NCI-H524 treated with DMSO at 0.1 percent for 48 hours (cell line): ENCODE measurements around the gene CDC42SE2.
"Not testable (repeated sequence)": the region's sequence is repeated elsewhere in the genome, so short reads cannot be mapped to it uniquely, and the experiment has no call there.

ENCODE experiments used
- DNase-seq: peaks from one replicate; lab custom pipeline; 2025; lab: John Stamatoyannopoulos, UW

CDC42SE2 gene

DNA sequence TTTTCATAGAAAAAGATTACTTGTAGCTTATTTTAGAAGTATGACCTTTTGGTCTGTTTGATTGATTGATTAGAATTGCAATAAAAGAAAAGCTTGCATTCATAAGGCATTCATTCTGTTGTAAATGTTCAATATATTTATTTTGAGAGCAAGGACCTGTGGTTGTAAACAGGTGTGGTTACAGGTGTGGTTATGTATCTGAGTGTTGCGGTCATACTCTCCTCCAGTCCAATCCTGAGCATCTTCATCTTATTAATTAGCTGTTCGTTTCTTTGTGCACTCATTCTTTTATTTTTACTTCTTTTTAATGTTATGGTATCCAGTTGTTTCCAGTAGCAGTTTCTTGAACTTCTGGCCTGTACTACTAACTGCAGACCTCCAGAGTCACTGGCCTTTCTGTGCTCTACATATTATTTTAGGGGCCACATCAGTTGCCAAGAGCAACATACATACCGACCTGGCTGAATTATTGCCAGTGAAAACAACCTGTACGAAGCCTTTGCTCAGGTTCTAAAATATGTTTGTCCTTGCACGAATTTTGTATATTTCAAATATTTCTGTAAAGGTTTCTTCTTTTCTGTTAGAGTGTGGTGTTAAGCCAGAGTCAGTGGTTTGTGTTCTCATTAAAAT, 128.7 kb downstream of the CDC42SE2 start:
- no peak for DNase-seq

DNA sequence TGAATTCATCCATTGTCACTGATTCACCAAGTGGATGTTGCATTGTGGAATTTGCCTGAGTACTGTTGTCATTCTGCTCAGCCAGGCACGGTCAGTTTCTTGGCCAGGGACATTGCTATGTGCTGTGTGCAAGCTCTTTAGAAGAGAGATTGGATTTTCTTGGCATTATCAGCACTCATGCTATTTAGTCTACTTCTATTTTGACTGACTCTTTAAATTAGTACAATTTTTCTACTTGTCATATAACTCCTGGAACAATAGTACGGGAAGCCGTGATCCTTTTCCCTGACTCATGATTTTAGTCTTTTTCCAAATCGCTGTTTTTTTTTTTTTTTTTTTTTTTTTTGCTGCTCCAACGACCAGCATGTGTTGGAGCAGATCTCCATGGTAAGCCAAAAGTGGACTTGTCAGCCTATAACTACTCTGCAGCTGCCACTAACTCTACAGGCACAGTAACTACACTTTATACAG, 129.7 kb downstream of the CDC42SE2 start:
- DNase-seq = no peak

DNA sequence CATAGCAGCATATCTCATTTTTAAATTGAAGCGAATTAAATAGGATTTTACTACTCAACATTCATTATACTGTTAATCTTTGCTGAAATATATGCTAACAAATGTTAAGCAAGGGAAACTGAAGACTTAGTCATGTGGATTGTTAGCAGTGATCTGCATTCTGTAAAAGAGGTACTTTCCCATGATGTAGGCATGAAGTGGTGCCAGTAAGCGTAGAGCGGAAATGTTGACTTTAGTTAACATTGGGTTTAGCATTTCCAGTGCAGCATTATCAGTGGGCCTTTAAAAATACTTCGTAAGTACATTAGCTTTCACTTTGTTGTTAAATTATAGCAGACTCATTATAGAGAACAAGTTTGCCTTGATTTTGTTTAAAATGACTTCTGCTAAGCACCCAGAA, 130.3 kb downstream of the CDC42SE2 start:
- no peak for DNase-seq

DNA sequence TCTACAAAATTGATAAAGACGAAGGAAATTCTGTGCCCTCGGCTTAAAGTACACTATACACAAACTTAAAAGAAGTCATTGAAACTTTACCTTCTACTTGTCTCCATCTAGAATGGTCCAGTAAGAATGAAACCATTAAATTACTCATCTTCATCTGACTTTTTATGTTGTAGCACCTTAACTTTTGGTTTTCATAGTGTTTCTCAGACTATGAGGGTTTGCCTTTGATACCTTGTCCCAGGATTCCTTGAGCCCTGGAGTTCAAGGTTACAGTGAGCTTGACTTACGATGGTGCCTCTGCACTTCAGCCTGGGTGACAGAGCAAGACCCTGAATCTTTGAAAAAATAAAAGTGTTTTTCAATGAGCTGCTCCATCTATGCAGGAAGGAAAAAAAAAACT, 132.2 kb downstream of the CDC42SE2 start:
- no peak for DNase-seq

DNA sequence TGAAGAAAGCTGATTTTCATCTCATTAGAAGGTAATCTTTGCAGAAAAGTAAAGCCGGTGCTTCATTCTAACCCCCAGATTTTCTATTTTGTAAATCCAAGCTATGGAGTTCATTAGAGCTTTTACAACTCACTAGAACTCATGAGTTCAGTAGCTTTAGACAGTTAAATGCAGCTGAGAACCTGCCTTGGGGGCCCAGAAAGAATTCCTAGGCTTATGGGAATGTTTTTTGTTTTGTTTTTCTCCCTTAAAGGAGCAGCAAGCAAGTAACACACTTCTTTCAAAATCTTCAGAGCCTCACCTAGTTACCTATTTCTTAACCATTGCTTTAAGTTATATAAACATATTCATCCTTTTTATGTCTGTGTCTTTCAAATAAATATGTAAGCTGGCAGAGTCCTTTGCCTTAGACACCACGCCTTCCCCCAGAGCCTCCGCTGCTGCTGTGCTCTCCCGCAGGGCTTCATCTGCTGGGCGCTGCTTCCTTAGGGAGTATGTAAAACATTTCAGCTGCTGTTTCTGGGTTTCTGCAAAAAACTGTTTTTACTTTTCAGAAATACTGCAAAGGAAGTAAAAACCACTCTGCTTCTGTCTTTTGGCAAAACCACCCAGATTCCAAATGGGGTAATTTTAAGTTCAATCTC, 132.9 kb downstream of the CDC42SE2 start:
- DNase-seq = no peak

DNA sequence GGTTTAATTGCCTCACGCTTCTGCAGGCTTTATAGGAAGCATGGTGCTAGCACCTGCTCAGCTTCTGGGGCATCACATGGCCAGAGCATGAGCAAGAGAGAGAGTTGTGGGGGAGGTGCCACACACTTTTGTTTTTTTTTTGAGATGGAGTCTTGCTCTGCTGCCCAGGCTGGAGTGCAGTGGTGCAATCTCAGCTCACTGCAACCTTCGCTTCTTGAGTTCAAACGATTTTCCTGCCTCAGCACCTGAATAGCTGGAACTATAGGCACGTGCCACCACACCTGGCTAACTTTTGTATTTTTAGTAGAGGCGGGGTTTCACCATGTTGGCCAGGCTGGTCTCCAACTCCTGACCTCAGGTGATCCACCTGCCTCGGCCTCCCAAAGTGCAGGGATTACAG, 135.2 kb downstream of the CDC42SE2 start:
- DNase-seq = not testable (repeated sequence)

DNA sequence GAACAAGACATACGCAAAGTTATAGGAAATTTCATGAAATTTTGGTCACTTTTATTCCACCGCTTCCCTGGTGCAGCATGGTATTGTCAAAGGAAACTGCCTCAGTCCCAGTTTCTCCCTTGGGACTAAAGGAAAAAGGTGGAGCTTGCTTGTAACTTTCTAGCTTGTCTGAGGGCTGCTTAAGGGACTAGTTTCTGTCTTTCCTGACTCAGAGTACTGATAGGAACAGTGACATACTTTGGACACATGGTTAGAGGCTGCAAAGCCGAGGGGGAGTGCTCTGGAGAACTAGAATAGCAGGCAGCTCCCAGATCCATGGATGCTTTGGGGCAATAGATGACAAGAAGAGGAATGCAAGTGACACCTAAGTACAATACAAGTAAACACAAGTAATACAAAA, 136.7 kb downstream of the CDC42SE2 start:
- DNase-seq = no peak

DNA sequence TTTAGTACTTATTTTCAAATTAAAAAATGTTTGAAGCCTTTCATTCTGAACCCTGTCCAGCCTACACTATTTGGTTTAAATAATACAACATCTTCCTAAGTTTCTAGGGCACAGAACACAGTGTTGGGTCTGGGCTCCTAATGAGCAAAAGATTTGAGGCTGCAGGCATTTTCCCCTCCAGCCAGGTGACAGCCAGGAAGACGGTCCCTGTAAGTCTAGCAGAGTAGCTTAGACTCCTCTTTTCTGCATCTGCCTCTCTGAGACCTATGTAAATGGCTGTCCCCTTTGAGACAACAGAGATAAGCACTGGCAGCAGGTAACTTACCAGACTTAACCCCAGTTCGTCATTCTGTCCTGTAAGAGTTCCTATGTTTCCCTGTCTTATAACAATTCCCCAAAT, 141.8 kb downstream of the CDC42SE2 start:
- DNase-seq = no peak

DNA sequence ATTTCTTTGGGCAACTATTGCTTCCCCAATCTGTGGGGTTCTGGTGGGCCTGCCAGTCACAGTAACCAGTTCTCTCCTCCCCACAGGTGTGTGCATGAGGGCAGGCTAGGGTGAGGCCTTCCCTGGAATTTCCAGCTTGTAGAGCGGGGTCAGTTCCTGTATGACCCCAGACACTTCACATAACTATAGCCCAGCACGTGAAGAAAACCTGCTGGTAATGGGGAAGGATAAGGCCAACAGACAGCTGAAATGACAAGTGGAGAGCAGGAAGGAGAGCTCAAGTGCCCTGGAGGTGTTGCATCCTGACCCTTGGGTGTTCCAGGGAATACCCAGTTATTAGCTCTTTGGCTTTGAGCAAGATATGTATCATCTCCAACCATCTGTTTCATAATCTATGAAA, 142.2 kb downstream of the CDC42SE2 start:
- DNase-seq = no peak

DNA sequence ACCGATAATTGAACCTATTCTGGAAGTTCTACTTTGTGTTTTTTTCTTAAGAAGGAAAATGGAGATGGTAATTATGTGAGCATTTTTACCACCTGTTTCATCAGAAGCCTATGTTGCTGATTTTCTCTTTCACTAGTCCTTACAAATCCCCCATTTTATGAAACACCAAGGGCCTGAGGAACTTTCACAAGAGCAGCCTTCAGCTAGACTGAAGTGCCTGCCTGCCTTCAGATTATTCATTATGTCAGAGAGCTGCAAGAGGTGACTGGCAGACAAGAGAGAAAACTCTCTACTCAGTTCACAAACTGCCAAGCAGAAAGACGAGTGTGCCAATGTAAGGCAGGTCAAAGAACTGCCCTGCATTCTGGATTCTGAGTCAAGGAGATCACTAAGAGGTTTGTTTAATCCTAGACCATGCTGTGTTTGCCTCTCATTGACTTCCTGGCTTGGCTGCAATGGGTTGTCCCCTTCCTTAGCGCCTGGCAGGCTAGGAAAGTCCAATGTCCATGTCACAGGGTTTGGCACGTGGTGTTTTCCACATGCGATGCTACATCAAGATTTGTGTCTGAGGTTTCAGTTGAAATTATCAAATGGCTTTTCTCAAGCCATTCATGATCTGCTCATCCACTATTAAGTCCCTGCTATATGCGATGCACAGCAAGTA, 143.3 kb downstream of the CDC42SE2 start:
- DNase-seq = no peak

DNA sequence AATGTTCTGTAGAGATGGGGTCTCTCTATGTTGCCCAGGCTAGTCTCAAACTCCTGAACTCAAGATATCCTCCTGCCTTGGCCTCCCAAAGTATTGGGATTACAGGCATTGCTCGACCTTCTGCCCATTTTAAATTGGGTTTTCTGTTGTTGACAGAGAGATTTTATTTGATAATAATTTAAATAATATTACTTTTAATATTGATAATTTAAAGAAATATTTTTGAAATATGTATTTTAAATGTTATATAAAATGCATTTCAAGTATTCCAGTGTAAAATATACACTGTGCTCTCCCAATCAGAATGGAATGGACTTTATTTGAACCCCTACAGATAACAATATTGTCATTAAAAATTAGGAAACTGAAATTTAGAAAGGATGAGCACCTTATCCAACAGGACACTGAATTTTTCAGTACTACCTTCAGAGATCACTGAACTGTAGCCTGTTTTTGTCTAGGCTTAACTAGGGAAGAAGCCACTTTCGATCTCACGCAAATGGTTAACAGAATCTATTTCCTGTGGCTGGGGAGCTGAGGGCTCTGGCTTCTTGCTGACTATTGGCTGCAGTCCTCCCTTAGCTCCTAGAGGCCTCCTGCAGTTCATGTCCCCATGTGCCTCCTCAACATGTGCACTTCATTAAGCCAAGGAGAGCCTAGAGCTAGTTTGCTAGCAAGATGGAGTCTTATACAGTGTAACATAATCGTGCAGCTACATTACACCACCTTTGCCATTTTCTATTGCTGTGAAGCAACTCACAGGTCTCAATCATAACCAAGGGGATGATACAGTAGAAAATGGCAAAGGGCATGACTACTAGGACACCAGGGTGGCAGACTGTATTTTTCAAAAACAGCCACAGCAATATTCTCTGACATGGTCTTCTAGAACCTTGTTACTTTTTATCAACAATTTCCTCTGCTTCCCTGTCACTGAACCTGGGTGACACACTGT, 150.0 kb downstream of the CDC42SE2 start:
- DNase-seq = no peak

DNA sequence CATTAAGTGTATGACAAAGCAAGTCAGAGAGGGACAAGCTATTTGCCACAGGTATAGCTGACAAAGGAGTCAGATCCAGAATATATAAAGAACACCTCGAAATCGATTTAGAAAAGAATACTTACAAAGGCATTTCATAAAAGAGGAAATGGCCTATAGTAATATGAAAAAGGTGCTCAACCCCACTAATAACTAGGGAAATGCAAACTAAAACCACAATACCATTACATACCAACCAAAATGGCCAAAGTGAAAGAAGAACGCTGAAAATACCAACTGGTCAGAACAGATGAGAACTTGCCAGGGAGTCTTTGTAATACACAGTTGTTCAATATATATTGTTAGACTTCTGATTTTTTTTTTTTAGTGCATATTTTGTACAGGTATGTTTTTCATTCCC, 152.9 kb downstream of the CDC42SE2 start:
- DNase-seq = no peak

DNA sequence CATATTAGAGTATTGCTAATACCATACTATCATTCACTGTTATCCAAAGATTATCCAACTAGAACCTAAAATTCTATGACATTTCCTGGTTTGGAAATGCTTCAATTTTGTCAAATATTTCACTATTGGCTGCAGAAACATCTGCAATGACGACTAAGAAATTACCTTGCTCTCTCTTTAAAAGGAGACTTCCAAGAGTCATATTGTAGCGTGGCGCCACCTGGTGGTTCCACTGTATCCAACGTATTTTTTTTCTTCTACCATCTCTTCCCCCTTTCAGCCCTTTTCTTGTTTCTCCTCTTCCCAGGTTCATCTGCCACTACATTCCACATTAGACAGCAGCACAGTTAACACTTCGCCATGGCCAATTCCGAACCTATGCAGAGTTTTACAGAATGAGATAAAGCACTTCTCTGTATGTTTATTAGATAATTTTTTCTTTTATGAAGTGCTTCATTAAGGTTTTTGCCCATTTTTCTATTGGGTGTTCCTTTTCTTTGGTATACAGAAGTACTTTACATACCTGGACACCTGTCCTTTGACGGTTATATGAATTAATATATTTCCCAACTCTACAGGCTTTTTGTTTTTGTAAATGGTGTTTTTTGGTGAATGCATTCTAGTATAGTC, 153.5 kb downstream of the CDC42SE2 start:
- DNase-seq = no peak

DNA sequence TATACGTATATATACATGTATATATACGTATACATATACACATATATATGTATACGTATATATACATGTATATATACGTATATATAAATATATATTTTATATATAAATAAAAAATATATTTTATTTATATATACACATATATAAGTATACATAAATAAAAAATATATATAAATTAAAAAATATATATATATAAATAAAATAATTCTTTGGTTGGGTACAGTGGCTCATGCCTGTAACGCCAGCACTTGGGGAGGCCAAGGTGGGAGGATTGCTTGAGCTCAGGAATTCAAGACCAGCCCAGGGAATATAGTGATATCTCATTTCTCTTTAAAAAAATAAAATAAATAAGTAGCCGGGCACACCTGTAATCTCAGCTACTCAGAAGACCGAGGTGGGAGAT, 155.0 kb downstream of the CDC42SE2 start:
- no peak for DNase-seq

DNA sequence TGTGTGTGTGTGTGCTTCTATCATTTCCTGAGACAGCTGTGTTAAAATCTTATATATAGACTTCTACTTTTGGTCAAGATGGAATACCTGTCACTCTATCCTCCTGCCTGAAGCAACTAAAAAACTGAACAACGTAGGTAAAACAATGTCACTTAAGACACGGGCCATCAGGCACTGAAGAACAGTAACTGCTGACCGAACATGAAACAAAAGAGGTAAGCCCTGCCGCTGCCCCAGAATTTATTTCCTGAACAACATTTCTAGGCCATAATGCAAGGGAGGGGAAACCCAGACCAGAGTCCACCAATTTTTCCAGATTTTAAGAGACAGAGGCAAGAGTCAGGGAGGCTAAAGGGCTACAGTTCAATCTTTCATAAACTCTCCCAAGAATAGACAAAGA, 156.0 kb downstream of the CDC42SE2 start:
- DNase-seq = no peak

DNA sequence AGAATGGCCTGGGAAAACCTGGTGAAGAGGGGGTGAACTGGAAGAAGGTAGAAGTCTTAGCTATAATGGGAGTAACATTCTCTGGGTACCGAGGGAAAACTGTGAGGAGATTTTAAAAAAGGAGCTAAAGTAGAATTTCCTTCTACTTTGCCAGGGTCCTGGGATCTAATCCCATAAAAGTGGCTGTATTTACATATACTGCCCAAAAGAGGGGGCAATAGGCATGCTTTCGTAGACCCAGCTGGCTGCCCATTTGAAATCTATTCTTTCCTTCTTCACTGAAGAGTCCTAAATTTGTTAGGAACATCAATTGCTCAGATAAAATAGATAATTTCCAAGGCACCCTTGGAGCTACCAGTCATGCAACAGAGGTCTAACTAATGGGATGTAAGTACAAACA, 159.2 kb downstream of the CDC42SE2 start:
- no peak for DNase-seq

DNA sequence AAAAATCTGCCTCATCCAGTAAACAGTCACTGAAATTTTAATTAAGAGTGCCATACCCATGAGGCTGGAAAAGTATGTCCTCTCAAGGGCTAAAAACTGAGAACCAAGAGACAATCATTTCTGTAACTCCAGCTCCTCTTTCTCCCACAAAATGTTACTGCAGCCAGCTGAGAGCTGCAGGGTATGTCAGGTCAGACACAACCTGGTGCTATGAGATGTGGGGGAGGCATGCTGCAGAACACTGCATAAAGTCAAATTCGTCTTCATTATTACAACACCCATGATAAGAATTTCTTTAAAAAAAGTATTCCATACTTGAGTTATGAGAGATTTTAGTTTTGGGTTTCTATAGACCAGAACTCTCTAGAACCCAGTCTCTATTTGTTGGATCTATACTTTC, 162.2 kb downstream of the CDC42SE2 start:
- DNase-seq = no peak

DNA sequence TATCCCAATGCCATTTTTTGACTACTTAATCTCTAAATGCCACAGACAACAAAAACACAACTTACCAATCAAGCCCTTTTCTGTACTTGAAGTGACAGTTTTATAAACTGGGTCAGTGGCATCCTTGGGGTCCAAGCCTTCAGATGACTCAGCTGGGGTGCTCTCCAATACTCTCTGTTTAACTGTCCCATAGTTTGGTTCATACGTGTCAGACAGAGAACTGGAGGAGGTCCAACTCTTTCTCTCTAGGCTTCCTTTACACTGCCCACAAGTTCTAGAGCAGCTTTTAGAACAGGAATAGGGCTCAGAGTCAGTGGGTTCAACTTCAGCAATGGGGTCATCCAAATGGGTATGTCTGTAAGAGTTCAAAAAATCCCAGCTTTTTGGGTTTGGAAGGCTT, 166.9 kb downstream of the CDC42SE2 start:
- no peak for DNase-seq

DNA sequence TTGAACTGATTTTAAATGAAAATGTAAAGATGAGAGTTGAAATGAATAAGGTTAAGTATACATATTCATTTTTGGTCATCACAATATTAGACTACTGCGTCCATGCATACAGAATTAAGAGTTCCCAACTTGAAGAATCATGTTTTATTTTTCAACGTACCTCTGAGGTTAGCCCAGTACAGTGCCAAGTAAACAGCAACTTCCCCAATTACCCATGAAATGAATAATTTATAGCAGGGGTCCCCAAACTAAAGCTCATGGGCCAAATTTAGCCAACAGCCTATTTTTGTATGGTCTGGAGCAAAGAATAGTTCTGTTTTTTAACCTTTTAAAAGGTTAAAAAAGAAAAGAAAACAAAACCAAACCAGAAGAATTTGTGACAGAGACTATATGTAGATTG, 167.9 kb downstream of the CDC42SE2 start:
- no peak for DNase-seq

DNA sequence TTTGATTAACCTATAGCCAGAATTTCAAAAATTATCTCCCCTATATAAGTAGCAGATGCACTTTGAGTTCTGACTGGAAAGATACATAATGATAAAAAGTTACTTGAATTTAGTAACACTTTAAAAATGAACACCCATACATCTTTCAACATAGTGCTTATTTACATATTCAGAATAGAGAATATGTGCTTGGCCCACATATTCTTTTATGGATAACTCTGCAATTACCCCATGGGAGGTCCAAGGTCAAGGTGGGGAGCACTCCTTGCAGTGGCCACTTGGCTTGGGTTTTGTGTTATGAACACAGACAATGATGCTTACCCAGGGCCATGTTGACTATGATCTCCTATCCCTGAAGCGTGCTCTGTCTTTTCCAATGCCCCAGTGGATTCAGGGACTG, 169.3 kb downstream of the CDC42SE2 start:
- no peak for DNase-seq

DNA sequence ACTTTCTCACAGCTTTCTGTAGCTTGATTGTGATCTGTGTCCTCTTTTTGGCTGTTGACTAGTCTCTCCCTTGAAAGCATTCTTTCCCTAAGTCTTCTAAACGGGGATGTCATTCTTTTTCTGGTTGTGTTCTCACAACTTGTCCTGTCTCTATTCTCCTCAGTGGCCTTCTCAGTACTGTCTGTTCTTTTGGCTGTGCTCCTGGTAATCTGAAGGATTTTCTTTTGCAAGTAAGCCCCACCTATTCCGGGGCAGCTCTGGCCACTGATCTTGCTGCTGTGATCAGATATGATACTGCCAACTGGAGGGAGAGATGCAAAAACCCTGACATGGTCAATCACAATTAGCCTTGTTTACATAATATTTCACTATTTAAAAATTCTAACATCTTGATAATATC, 172.2 kb downstream of the CDC42SE2 start:
- DNase-seq = no peak

DNA sequence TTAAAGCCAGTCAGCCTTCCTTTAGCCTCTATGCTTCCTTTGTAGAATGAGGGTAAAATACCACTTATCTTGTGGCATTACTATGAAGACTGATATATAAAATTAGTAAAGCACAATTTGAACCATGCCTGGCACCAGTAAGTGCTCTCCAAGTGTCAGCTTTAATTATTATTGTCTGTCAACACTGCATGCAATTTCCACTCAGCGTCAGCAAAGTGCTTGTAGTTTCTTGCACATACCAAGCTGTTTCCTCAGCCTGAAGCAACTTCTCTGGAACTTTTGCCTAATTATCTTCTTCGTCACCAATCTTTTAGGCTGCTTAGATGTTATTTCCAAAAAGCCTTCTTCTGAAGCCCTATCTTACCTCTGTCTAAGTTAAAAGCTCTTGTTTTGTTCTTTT, 177.3 kb downstream of the CDC42SE2 start:
- no peak for DNase-seq
